Measurements from ENCODE around the gene KRTAP6-2. TPM values are rescaled to one million over a fixed set of nuclear protein-coding genes. Genes with fewer than 3 reads are reported as not detected.

KRTAP6-2 gene
- total RNA-seq, 1 donor = not detected

GRCh38 chr21:30555095-30555494 lies 43.6 kb downstream of the KRTAP6-2 start:
- Histone ChIP-seq H3K9me3 (ENCODE audit: low read depth, low read length) (peaks cover 2% of the 10 kb centered on the region), H3K4me2 (ENCODE audit: insufficient read depth, low read length) (no peak overlapping the region), H3K79me2 (ENCODE audit: insufficient read depth, low read length) (no peaks in the 10 kb centered on the region), H3K4me1 (ENCODE audit: insufficient read depth, low read length) (no peaks in the 10 kb centered on the region), H3K36me3 (ENCODE audit: insufficient read depth, low read length) (no peaks in the 10 kb centered on the region), H3K27me3 (ENCODE audit: insufficient read depth, low read length) (no peaks in the 10 kb centered on the region), H2AFZ (ENCODE audit: low read length) (no peak overlapping the region), H3K27ac (ENCODE audit: low read depth, low read length) (no peak overlapping the region), H4K20me1 (ENCODE audit: insufficient read depth, low read length) (no peaks in the 10 kb centered on the region), H3K4me3 (ENCODE audit: insufficient read depth, low read length) (no peak overlapping the region)
- no peak for TF ChIP-seq CTCF (IDR thresholded peaks at IDR 0.05; ENCODE audit: extremely low read depth, low read depth, low read length)
- no peak for DNase-seq (ENCODE audit: insufficient read length, low spot score, missing footprints)

DNA sequence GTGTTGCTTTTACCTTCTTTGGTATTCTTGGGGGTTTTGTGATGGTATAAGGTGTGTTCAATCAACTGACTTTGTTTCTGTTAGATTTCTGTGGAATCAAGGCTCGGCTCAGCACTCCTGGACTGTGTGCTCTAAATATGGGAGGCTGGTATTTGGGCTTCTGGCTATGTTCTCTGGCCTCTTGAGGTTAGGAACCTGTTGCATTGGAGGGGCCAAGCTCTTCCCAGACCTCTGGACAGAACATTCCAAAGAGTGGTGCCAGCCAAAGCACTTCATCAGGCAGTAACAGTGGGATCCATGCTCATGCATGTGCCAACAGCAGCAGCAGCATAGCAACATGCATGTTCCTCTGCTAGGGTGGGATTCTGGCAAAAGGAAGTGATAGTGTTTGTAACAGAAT lies 45.9 kb downstream of the KRTAP6-2 start:
- TF ChIP-seq CTCF (IDR thresholded peaks at IDR 0.05; ENCODE audit: extremely low read depth, low read depth, low read length) = no peak
- Histone ChIP-seq H4K20me1 (ENCODE audit: insufficient read depth, low read length) (no peaks in the 10 kb centered on the region), H3K4me2 (ENCODE audit: insufficient read depth, low read length) (no peak overlapping the region), H3K4me3 (ENCODE audit: insufficient read depth, low read length) (no peak overlapping the region), H3K27me3 (ENCODE audit: insufficient read depth, low read length) (no peaks in the 10 kb centered on the region), H3K4me1 (ENCODE audit: insufficient read depth, low read length) (no peaks in the 10 kb centered on the region), H3K79me2 (ENCODE audit: insufficient read depth, low read length) (no peaks in the 10 kb centered on the region), H3K9me3 (ENCODE audit: low read depth, low read length) (peaks cover 2% of the 10 kb centered on the region), H3K36me3 (ENCODE audit: insufficient read depth, low read length) (no peaks in the 10 kb centered on the region), H3K27ac (ENCODE audit: low read depth, low read length) (no peak overlapping the region), H2AFZ (ENCODE audit: low read length) (no peak overlapping the region)
- no peak for DNase-seq (ENCODE audit: insufficient read length, low spot score, missing footprints)

Small RNA genes lying within 50 kb of the gene (small RNA-seq; reads per million reads assigned to genes)
- gene KRTAP20-1 (not detected), gene KRTAP20-3 (not detected), gene KRTAP20-4 (not detected), gene KRTAP22-1 (not detected), gene KRTAP22-2 (not detected)

Other genes with a start within 250 kb of the KRTAP6-2 start
- gene KRTAP13-2, start 226.6 kb downstream of the KRTAP6-2 start, total RNA-seq = not detected in 2 replicates
- gene KRTAP13-1, start 202.9 kb downstream of the KRTAP6-2 start, total RNA-seq = not detected in 2 replicates
- gene KRTAP13-3, start 173.0 kb downstream of the KRTAP6-2 start, total RNA-seq = not detected in 2 replicates
- gene KRTAP13-4, start 168.7 kb downstream of the KRTAP6-2 start, total RNA-seq = not detected in 2 replicates
- gene KRTAP15-1, start 158.6 kb downstream of the KRTAP6-2 start, total RNA-seq = not detected in 2 replicates
- gene KRTAP19-1, start 118.5 kb downstream of the KRTAP6-2 start, total RNA-seq = not detected in 2 replicates
- gene KRTAP19-2, start 111.5 kb downstream of the KRTAP6-2 start, total RNA-seq = not detected in 2 replicates
- not detected in 2 replicates for gene KRTAP19-3, start 106.9 kb downstream of the KRTAP6-2 start, total RNA-seq
- not detected in 2 replicates for gene KRTAP19-4, start 101.7 kb downstream of the KRTAP6-2 start, total RNA-seq
- not detected in 2 replicates for gene KRTAP19-5, start 96.8 kb downstream of the KRTAP6-2 start, total RNA-seq
- gene KRTAP19-6, start 57.0 kb downstream of the KRTAP6-2 start, total RNA-seq = not detected in 2 replicates
- gene KRTAP19-7, start 37.6 kb downstream of the KRTAP6-2 start, total RNA-seq = not detected in 2 replicates
- gene KRTAP22-2, start 8.5 kb downstream of the KRTAP6-2 start, total RNA-seq = not detected in 2 replicates
- gene KRTAP6-3, start 6.5 kb downstream of the KRTAP6-2 start, total RNA-seq = not detected in 2 replicates
- not detected in 2 replicates for gene KRTAP22-1, start 2.2 kb upstream of the KRTAP6-2 start, total RNA-seq
- gene KRTAP6-1, start 15.0 kb upstream of the KRTAP6-2 start, total RNA-seq = not detected in 2 replicates
- gene KRTAP20-1, start 17.5 kb upstream of the KRTAP6-2 start, total RNA-seq = not detected in 2 replicates
- not detected in 2 replicates for gene KRTAP20-4, start 21.7 kb upstream of the KRTAP6-2 start, total RNA-seq
- not detected in 2 replicates for gene KRTAP20-2, start 36.3 kb upstream of the KRTAP6-2 start, total RNA-seq
- not detected in 2 replicates for gene KRTAP20-3, start 44.0 kb upstream of the KRTAP6-2 start, total RNA-seq
- not detected in 2 replicates for gene KRTAP21-3, start 119.9 kb upstream of the KRTAP6-2 start, total RNA-seq
- gene KRTAP21-2, start 148.4 kb upstream of the KRTAP6-2 start, total RNA-seq = not detected in 2 replicates
- not detected in 2 replicates for gene KRTAP21-1, start 156.5 kb upstream of the KRTAP6-2 start, total RNA-seq
- not detected in 2 replicates for gene KRTAP8-1, start 214.4 kb upstream of the KRTAP6-2 start, total RNA-seq
- gene KRTAP7-1, start 230.9 kb upstream of the KRTAP6-2 start, total RNA-seq = not detected in 2 replicates